ENCODE measurements around the gene MISP3.

MISP3 gene

GRCh38 chr19:14081797-14082674 lies 9.4 kb downstream of the MISP3 start:
- H3K36me3 ChIP-seq (ENCODE audit: control insufficient read depth, insufficient read depth, low read length): no peaks in the 10 kb centered on the region
- H3K9me3 ChIP-seq (ENCODE audit: control insufficient read depth, low read length): no peaks in the 10 kb centered on the region
- H3K4me3 ChIP-seq (ENCODE audit: insufficient read depth, low read depth, low read length): peak overlapping the region; percentile 67
- peaks cover 15% of the 10 kb centered on the region for H3K27me3 ChIP-seq (ENCODE audit: control insufficient read depth, insufficient read depth, low read length, poor library complexity, severe bottlenecking)
- 44 to 45% methylated on average over 24 of the region's 24 CpGs for WGBS, 2 experiments
- peak overlapping the region; percentile 6 for H3K27ac ChIP-seq (ENCODE audit: insufficient read depth, low read depth, low read length, poor library complexity, severe bottlenecking)
- H3K4me1 ChIP-seq (ENCODE audit: control insufficient read depth, insufficient read depth, low read length): no peaks in the 10 kb centered on the region

- no peaks in the 10 kb centered on the region for H3K4me1 ChIP-seq (ENCODE audit: control insufficient read depth, insufficient read depth, low read length)
- H3K27me3 ChIP-seq (ENCODE audit: control insufficient read depth, insufficient read depth, low read length, poor library complexity, severe bottlenecking): peaks cover 12% of the 10 kb centered on the region
- H3K9me3 ChIP-seq (ENCODE audit: control insufficient read depth, low read length): no peaks in the 10 kb centered on the region
- peaks cover 3% of the 10 kb centered on the region for H3K36me3 ChIP-seq (ENCODE audit: control insufficient read depth, insufficient read depth, low read length)
- no peak overlapping the region for H3K4me3 ChIP-seq (ENCODE audit: insufficient read depth, low read depth, low read length)
- no peak overlapping the region for H3K27ac ChIP-seq (ENCODE audit: insufficient read depth, low read depth, low read length, poor library complexity, severe bottlenecking)
- 53 to 61% methylated on average over 1 of the region's 1 CpG for WGBS, 2 experiments
Observed at GRCh38 chr19:14082675-14082960, 10.0 kb downstream of the MISP3 start.

- Histone ChIP-seq H3K9me3 (ENCODE audit: control insufficient read depth, low read length) (no peaks in the 10 kb centered on the region), H3K27ac (ENCODE audit: insufficient read depth, low read depth, low read length, poor library complexity, severe bottlenecking) (no peak within 1 kb of the TSS), H3K27me3 (ENCODE audit: control insufficient read depth, insufficient read depth, low read length, poor library complexity, severe bottlenecking) (peaks cover 19% of the 10 kb centered on the region), H3K36me3 (ENCODE audit: control insufficient read depth, insufficient read depth, low read length) (peaks cover 14% of the 10 kb centered on the region), H3K4me3 (ENCODE audit: insufficient read depth, low read depth, low read length) (no peak within 1 kb of the TSS), H3K4me1 (ENCODE audit: control insufficient read depth, insufficient read depth, low read length) (no peaks in the 10 kb centered on the region)
- 68 to 70% methylated on average over 54 of the region's 54 CpGs for WGBS, 2 experiments
Observed at GRCh38 chr19:14085309-14085995, 12.9 kb downstream of the MISP3 start, which contains the start of gene C19orf67. TSS of gene C19orf67 (minus strand) at chr19:14085783. CDS start at chr19:14085627, 156 bp downstream.

DNA sequence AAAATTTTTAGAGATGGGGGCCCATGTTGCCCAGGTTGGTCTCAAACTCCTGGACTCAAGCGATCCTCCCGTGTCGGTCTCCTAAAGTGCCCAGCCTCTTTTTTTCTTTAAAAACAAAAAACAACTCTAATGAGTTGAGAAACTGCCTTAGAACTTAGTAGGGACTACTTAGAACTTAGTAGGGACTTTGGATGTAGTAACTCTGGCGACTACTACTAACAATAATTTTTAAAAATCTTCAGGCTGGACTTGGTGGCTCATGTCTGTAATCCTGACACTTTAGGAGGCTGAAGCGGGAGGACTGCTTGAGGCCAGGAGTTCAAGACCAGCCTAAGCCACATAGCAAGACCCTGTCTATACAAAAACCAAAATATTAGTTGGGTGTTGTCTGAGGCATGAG lies 13.5 kb downstream of the MISP3 start:
- WGBS, 2 experiments: 80 to 94% methylated on average over 5 of the region's 5 CpGs
- no peak overlapping the region for H3K4me3 ChIP-seq (ENCODE audit: insufficient read depth, low read depth, low read length)
- no peaks in the 10 kb centered on the region for H3K9me3 ChIP-seq (ENCODE audit: control insufficient read depth, low read length)
- H3K27ac ChIP-seq (ENCODE audit: insufficient read depth, low read depth, low read length, poor library complexity, severe bottlenecking): no peak overlapping the region
- peaks cover 14% of the 10 kb centered on the region for H3K36me3 ChIP-seq (ENCODE audit: control insufficient read depth, insufficient read depth, low read length)
- peaks cover 19% of the 10 kb centered on the region for H3K27me3 ChIP-seq (ENCODE audit: control insufficient read depth, insufficient read depth, low read length, poor library complexity, severe bottlenecking)
- H3K4me1 ChIP-seq (ENCODE audit: control insufficient read depth, insufficient read depth, low read length): no peaks in the 10 kb centered on the region

DNA sequence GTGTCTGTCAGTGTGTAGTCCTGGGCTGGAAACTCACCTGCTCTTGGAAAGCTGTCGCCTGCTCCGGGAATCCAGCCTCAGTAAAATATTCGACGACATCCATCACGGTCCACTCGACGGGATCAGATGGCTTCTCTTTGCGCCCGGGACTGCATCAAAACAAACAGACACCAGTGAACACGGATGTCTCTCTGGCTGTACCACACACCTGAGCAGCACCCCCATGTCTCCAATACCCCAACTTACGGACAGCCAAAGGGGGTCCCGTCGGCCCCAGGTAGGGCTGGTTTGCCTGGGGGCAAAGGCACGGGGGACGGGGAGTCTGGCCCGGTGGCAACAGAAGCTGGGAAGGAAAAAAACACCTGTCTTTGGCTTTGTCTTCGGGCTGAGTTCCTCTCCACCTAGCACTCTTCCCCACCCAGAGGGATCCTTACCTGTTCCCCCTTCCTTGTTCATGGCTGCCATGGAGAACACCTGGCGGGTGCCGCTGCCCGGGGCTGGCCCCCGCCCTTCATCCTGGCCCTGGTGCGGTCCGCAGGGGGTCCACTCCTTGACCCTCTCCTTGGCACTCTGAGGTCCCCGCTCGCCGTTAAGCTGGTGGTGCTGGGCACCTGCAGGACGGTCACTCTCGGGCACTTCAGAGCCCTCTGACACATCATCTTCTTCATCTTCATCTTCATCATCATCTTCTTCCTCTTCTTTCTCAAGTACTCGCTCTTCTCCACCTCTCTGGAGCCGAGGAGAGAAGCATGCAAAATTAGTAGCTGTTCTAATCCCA lies 16.2 kb downstream of the MISP3 start:
- Histone ChIP-seq H3K27ac (ENCODE audit: insufficient read depth, low read depth, low read length, poor library complexity, severe bottlenecking) (no peak overlapping the region), H3K27me3 (ENCODE audit: control insufficient read depth, insufficient read depth, low read length, poor library complexity, severe bottlenecking) (peaks cover 19% of the 10 kb centered on the region), H3K9me3 (ENCODE audit: control insufficient read depth, low read length) (peaks cover 3% of the 10 kb centered on the region), H3K4me3 (ENCODE audit: insufficient read depth, low read depth, low read length) (peak overlapping the region; percentile 36), H3K36me3 (ENCODE audit: control insufficient read depth, insufficient read depth, low read length) (peaks cover 14% of the 10 kb centered on the region), H3K4me1 (ENCODE audit: control insufficient read depth, insufficient read depth, low read length) (peaks cover 10% of the 10 kb centered on the region)
- 90 to 91% methylated on average over 30 of the region's 30 CpGs for WGBS, 2 experiments

- 13 to 14% methylated on average over 16 of the region's 16 CpGs for WGBS, 2 experiments
- Histone ChIP-seq H3K9me3 (ENCODE audit: control insufficient read depth, low read length) (peaks cover 3% of the 10 kb centered on the region), H3K27ac (ENCODE audit: insufficient read depth, low read depth, low read length, poor library complexity, severe bottlenecking) (no peak overlapping the region), H3K4me1 (ENCODE audit: control insufficient read depth, insufficient read depth, low read length) (peaks cover 10% of the 10 kb centered on the region), H3K27me3 (ENCODE audit: control insufficient read depth, insufficient read depth, low read length, poor library complexity, severe bottlenecking) (peaks cover 19% of the 10 kb centered on the region), H3K4me3 (ENCODE audit: insufficient read depth, low read depth, low read length) (peak overlapping the region; percentile 36), H3K36me3 (ENCODE audit: control insufficient read depth, insufficient read depth, low read length) (peaks cover 14% of the 10 kb centered on the region)
Observed at GRCh38 chr19:14089412-14089661, 16.8 kb downstream of the MISP3 start.

DNA sequence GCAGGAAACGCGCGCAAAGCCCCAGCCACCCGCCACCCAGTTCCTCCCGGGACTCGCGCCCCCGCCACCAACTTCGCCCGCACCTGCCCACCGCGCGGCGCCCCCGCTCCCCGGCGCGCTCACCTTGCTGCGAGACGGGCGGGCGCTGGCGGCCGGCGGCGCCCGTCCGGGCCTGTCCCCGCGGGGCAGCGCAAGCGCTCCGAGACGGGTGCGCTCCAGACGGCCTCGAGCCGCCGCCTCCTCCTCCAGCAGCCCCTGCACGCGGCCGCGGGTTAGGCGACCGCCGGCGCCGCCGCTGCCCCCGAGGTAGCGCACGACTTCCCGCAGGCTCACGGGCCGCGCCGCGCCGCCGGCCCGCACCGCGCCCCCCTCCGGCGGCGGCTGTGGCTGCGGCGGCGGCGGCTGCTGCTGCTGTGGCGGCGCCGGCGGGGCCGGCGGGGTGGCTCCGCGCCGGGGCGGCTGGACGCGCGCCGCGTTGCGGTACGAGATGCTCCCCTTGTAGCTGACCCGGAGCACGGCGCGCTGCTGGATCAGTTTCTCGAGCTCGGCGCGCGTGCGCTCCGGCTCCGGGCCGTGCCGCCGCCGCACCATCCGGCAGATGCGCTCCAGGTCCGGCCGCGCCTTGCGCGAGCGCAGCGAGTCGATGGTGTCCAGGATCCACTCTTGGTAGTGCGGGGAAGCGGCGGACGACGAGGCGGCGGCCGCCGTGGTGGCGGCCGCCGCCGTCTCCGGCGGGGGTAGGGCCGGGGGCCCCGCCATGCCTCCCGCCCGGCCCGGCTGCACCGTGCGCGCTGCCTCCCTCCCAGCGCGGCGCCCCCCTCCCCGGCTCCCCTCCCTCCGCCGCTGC lies 17.3 kb downstream of the MISP3 start:
- Histone ChIP-seq H3K4me3 (ENCODE audit: insufficient read depth, low read depth, low read length) (peak overlapping the region; percentile 53), H3K27me3 (ENCODE audit: control insufficient read depth, insufficient read depth, low read length, poor library complexity, severe bottlenecking) (peaks cover 19% of the 10 kb centered on the region), H3K9me3 (ENCODE audit: control insufficient read depth, low read length) (peaks cover 3% of the 10 kb centered on the region), H3K36me3 (ENCODE audit: control insufficient read depth, insufficient read depth, low read length) (peaks cover 14% of the 10 kb centered on the region), H3K27ac (ENCODE audit: insufficient read depth, low read depth, low read length, poor library complexity, severe bottlenecking) (peak overlapping the region; percentile 69), H3K4me1 (ENCODE audit: control insufficient read depth, insufficient read depth, low read length) (peaks cover 10% of the 10 kb centered on the region)
- 0 to 1% methylated on average over 138 to 141 of the region's 142 CpGs for WGBS, 2 experiments

GRCh38 chr19:14090509-14091080 lies 18.0 kb downstream of the MISP3 start, which contains the start of gene SAMD1:
TSS of gene SAMD1 (minus strand) at chr19:14090751.
- peak within 1 kb of the TSS; percentile 69 for H3K27ac ChIP-seq (ENCODE audit: insufficient read depth, low read depth, low read length, poor library complexity, severe bottlenecking)
- peaks cover 15% of the 10 kb centered on the region for H3K27me3 ChIP-seq (ENCODE audit: control insufficient read depth, insufficient read depth, low read length, poor library complexity, severe bottlenecking)
- WGBS, 2 experiments: 0% methylated on average over 14 to 32 of the region's 65 CpGs

DNA sequence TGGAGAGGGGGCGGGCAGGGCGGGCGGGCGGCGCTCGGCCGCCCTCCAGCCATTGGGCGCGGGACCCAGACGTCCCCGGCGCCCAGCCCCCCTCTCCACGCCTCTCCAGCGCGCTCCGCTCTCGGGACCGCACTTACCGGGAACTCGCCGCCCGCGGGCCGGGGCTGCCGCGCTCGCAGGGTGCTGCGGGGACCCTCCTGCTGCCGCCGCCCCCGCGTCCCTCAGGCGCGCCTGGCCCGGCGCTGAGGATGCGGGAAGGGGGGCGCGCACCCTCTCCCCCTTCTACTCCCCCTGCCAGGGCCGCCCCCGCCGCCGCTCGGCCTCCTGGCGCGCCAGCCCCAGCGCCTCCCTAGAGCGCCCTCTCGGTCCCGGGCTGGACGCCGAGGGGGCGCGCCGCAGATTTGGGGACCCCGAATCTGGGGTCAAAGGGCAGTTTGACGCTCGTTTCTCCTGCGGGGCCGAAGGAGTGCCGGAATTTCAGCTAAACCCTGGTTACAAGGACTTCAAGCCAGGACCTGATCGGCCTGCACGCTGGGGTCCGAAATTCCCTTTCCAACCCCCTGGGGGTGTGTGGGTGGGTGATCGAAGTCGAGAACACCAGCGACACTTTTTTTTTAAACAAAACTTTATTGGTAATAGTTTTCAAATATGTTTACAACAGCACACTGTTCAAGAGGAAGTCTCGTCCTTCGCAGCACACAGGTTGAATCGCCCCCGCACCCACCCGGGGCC lies 18.7 kb downstream of the MISP3 start:
- 0 to 1% methylated on average over 68 to 71 of the region's 72 CpGs for WGBS, 2 experiments
- H3K36me3 ChIP-seq (ENCODE audit: control insufficient read depth, insufficient read depth, low read length): peaks cover 14% of the 10 kb centered on the region
- peaks cover 3% of the 10 kb centered on the region for H3K9me3 ChIP-seq (ENCODE audit: control insufficient read depth, low read length)
- H3K27ac ChIP-seq (ENCODE audit: insufficient read depth, low read depth, low read length, poor library complexity, severe bottlenecking): peak overlapping the region; percentile 55
- H3K4me1 ChIP-seq (ENCODE audit: control insufficient read depth, insufficient read depth, low read length): peaks cover 10% of the 10 kb centered on the region
- peaks cover 9% of the 10 kb centered on the region for H3K27me3 ChIP-seq (ENCODE audit: control insufficient read depth, insufficient read depth, low read length, poor library complexity, severe bottlenecking)
- H3K4me3 ChIP-seq (ENCODE audit: insufficient read depth, low read depth, low read length): peak overlapping the region; percentile 56

More at GRCh38 chr19:14090509-14091080, 18.0 kb downstream of the MISP3 start, which contains the start of gene SAMD1:
- Histone ChIP-seq H3K4me1 (ENCODE audit: control insufficient read depth, insufficient read depth, low read length) (peaks cover 10% of the 10 kb centered on the region), H3K36me3 (ENCODE audit: control insufficient read depth, insufficient read depth, low read length) (peaks cover 14% of the 10 kb centered on the region), H3K9me3 (ENCODE audit: control insufficient read depth, low read length) (peaks cover 3% of the 10 kb centered on the region), H3K4me3 (ENCODE audit: insufficient read depth, low read depth, low read length) (peak within 1 kb of the TSS; percentile 56)

All from ectodermal cell (in vitro differentiated cells).